GM19351 (cell line): ENCODE data around the gene FPGS.

Source experiments
- ATAC-seq: cut with Tn5 transposase; IDR thresholded peaks from one replicate; pipeline ENCODE4 v1.9.1; 2021; ENCODE audit warnings: mild to moderate bottlenecking, moderate library complexity; ENCODE audit not compliant: unreplicated experiment

The FPGS gene

DNA sequence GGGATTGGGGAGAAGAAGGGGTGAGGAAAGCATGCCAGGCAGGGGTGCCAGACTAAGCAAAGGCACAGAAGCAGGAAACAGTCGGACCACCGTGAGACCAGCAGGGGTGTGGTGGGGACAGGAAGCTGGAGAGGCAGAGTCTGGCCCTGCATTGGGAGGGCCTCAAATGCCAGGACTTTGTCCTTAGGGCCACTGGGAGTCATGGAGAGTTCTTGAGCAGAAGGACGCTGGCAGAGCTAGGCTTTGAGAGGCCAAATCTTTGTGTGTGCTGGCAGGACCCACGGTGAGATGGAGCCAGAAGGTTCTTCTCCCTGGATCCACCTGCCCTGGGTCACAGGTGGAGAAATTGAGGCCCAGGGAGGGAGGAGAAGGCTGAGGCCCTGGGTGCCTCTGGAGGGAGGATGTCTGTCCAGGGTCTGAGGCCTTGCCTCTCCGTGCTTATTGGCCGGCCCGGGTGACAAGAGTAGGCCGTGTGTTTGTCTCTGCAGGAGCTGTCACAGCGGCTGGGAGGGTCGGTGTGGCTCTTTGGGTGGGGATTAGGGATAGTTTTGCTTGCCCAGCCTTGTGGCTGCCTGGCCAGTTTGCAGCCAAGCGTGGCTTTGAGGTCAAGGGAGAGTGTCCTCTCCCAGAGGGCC, 53.5 kb downstream of the FPGS start:
- no peak for ATAC-seq

DNA sequence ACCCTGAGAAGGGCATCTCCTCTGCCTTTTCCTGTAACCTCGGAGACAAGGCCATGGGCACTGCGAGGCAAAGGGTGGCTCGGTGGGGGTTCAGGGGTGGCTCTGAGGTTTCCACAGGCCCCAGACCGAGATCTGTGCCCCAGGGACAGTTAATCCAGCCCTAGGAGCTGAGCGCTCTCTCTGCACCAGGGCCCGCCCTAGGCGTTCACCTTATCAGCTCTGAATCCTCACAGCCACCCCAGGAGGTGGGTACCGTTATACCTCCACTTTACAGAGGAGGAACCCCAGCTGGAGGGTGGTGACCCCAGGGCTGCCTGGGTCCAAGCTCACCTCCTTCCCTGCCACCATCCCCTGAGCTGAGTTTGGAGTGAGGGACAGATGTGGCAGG, 54.0 kb downstream of the FPGS start:
- no peak for ATAC-seq

DNA sequence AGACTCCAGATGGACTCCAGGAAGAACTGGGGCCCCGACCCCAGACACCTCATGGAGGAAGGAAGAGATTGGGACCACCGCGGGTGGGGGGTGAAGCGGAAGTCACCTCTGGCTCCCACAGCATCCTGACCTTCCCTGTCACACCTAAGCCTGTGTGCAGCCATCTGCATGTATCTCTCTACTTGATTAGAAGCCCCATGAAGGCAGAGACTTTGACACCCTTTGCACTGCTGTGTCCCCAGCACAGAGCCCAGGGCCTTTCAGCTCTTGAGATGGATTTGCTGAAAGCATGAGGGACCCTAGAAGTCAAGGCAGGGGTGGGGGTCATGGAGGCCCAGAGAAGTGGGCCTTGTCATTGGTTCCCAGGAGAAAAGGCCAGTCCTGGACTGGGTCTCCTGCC, 54.6 kb downstream of the FPGS start:
- no peak for ATAC-seq

DNA sequence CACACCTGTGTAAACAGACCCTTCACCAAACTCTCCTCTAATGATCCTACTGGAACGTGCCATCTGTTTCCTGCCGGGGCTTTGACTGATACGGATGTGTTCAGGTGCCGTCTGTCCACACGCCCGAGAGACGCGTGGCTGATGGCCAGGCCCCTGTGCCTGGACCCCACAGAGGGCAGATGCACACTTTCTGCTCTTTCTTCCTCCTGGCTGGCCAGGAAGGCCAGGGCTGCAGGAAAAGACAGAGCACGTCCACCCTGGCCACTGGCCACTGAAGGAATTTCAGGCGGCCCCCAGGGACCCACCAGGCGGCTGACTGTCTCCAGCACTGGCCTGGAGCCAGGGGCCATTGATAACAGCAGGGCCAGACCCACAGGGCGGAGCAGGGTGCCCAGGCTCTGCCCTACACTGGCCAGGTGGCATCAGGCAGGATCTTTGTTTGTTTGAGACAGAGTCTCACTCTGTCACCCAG, 55.4 kb downstream of the FPGS start:
- ATAC-seq, result no peak

DNA sequence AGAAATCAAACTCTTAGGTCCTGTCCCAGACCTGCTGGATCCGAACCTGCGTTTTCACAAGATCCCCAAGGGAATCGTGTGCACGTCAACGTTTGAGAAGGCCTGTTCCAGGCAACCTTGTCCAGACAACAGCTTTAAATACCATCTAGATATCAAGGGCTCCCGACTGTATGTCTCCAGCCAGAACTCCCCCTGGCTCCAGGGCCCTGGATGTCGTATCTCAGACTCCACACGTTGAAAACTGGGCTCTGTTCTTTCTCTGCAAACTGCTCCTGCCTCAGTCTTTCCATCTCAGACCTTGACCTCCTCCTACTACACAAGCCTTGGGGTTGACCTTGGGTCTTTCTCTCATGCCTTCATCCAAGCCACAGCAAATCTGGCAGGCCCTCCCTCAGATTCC, 57.6 kb downstream of the FPGS start:
- ATAC-seq, result no peak

DNA sequence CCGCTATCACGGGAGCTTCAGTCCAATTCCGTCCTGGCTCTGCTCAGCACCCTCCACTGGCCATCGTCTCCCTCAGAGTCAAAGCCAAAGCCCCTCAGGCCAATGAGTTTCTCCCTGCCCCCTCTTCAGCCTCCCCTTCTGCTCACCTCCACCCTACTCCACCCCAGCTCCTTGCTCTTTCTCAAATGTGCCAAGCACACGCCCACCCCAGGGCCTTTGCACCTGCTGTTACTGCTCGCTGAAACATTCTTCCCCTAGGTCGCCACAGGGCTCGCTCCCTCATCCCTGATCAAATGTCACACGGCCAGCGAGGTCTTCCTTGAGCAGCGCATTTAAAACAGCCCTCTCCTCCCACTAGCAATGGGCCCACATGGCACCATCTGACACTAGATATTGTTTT, 58.1 kb downstream of the FPGS start:
- ATAC-seq, result no peak

DNA sequence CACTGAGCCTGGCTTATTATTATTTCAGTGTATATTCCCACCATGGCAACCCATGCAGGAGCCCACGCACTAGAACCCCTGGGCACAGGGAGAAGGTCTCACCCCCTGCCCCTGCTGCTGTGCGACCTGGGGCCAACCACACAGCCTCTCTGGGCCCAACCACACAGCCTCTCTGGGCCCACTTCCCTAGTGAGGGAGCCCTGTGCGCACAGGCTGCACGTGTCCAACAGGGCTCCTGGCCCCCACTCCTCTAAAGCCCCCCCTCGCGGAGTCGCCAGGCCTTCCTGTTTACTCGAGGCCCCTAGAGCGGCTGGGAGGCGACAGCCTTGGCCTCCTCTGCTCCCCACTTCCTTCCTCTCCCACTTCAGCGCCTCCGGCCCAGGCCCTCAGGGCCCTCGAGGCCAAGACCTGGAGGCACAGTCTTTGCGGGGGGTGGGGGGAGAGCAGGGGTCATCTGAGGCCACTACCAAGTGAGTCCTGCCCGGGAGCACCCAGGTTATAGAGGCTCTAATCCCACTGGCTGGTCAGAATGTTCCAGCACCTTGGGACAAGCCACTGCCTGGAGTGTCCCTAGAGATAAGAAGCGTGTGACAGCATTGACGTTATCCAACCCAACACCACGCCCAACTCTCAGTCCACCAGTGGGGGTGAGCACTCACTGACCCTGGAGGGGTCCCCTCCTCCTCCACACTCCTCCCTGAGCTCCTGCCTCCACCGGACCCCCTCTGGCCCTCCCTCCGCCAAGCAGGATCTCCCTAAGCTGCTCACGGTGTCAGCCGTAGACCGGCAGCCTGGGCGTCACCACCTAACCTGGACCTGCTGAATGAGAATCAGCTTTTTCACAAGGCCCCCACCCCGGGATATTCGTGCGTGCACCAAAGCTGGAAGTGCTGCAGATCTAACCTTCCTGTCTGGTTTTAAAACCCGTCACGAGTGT, 59.7 kb downstream of the FPGS start:
- ATAC-seq, result no peak

DNA sequence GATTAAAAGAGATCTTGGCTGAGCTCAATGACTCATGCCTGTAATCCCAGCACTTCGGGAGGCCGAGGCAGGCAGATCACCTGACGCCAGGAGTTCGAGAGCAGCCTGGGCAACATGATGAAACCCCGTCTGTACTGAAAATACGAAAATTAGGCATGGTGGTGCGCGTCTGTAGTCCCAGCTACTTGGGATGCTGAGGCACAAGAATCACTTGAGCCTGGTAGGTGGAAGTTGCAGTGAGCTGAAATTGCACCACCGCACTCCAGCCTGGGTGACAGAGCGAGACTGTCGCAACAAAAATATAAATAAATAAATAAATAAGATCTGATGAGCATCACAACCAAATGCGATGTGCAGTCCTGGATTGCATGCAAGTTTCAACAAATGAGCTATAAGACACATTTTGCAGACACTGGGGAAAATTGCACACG, 60.5 kb downstream of the FPGS start:
- no peak for ATAC-seq
